ENCODE data around the gene MGAT5B.

GRCh38 chr17:76943781-76944213 lies 75.6 kb downstream of the MGAT5B start:
- TF ChIP-seq CTCF (conservative IDR thresholded peaks at IDR 0.05 in 1 of 2, IDR thresholded peaks at IDR 0.05 in 1 of 2; ENCODE audit: low read depth in 1 of 2, low read length in 2 of 2) (no peak), EZH2 (IDR thresholded peaks at IDR 0.05; ENCODE audit: low read length, missing control alignments) (no peak)

Measured in fibroblast of lung (primary cell).